DND-41 (cell line): Measurements from ENCODE around the gene EPB41L2.

Experiments used
- ATAC-seq: fragments of 200-7000 bp; cut with Tn5 transposase; 3 replicates; pipeline ENCODE4 v1.9.1; 2021; ENCODE audit warnings: low read depth; ENCODE audit not compliant: insufficient read depth
- DNase-seq: peaks from one replicate; pipeline ENCODE4 v3.0.0-alpha.2; 2020
- H2AFZ ChIP-seq: 2 replicates; pipeline ENCODE4 v1.6.0; 2012; ENCODE audit warnings: low read depth, low read length
- H3K27ac ChIP-seq: 2 replicates; pipeline ENCODE4 v1.5.1; 2012; ENCODE audit warnings: low read length, inconsistent platforms
- H3K27me3 ChIP-seq: fragments of 200-600 bp; sonication (generic); 2 replicates; pipeline ENCODE4 v1.6.0; 2012; ENCODE audit warnings: low read length, mild to moderate bottlenecking, inconsistent platforms; ENCODE audit not compliant: insufficient read depth, poor library complexity
- H3K36me3 ChIP-seq: 2 replicates; pipeline ENCODE4 v1.5.1; 2012; ENCODE audit warnings: low read length, inconsistent platforms; ENCODE audit not compliant: insufficient read depth
- H3K4me1 ChIP-seq: 2 replicates; pipeline ENCODE4 v1.5.1; 2012; ENCODE audit warnings: mild to moderate bottlenecking, low read length; ENCODE audit not compliant: insufficient read depth
- H3K4me2 ChIP-seq: 2 replicates; pipeline ENCODE4 v1.6.0; 2012; ENCODE audit warnings: mild to moderate bottlenecking, moderate library complexity, low read length, inconsistent platforms; ENCODE audit not compliant: insufficient read depth
- H3K4me3 ChIP-seq, 2 experiments: fragments of 200-600 bp in 1 of 2; shearing (Covaris generic) in 1 of 2; 2 replicates each; pipeline ENCODE4 v1.5.1; 2012 to 2016; ENCODE audit warnings: inconsistent platforms in 2 of 2, low read length in 2 of 2, mild to moderate bottlenecking in 2 of 2, low read depth in 1 of 2, moderate library complexity in 1 of 2
- H3K79me2 ChIP-seq: 2 replicates; pipeline ENCODE4 v1.6.0; 2012; ENCODE audit warnings: low read length, inconsistent platforms; ENCODE audit not compliant: insufficient read depth
- H3K9ac ChIP-seq: 2 replicates; pipeline ENCODE4 v1.6.0; 2012; ENCODE audit warnings: low read depth, mild to moderate bottlenecking, inconsistent platforms, low read length, moderate library complexity
- H3K9me3 ChIP-seq: 2 replicates; pipeline ENCODE4 v1.5.1; 2012; ENCODE audit warnings: low read length, moderate library complexity, mild to moderate bottlenecking, inconsistent platforms; ENCODE audit not compliant: insufficient read depth, severe bottlenecking
- H4K20me1 ChIP-seq: 2 replicates; pipeline ENCODE4 v1.6.0; 2012; ENCODE audit warnings: low read length; ENCODE audit not compliant: insufficient read depth
- CTCF ChIP-seq: IDR thresholded peaks from 2 replicates; pipeline ENCODE4 v1.5.1; 2012; ENCODE audit warnings: borderline replicate concordance, low read length, moderate library complexity, mild to moderate bottlenecking; ENCODE audit not compliant: poor library complexity, severe bottlenecking; ENCODE audit errors: extremely low read depth
- EZH2 ChIP-seq: IDR thresholded peaks from 3 replicates; pipeline ENCODE4 v1.6.1; 2012; ENCODE audit warnings: borderline replicate concordance, low read depth, mild to moderate bottlenecking, moderate library complexity, low read length, inconsistent platforms; ENCODE audit not compliant: severe bottlenecking

EPB41L2 gene

GRCh38 chr6:130927305-130927704 is 135.7 kb downstream of the EPB41L2 start:
- Histone ChIP-seq H3K4me1 (no peaks in the 10 kb centered on the region), H3K27me3 (no peaks in the 10 kb centered on the region), H3K36me3 (peaks cover 8% of the 10 kb centered on the region; the same call in 1 of the 2 replicates), H3K4me3 (no peak overlapping the region), H2AFZ (no peak overlapping the region), H4K20me1 (no peaks in the 10 kb centered on the region), H3K79me2 (peaks cover 12% of the 10 kb centered on the region; the same call in 1 of the 2 replicates), H3K27ac (no peak overlapping the region), H3K4me2 (no peak overlapping the region), H3K9ac (no peak overlapping the region), H3K9me3 (peaks cover 3% of the 10 kb centered on the region)
- ATAC-seq (peak; percentile 45; the same call in 1 of the 3 replicates), DNase-seq (no peak)
- no peak for TF ChIP-seq CTCF
- no peak for TF ChIP-seq EZH2

- no peaks in the 10 kb centered on the region for H3K9me3 ChIP-seq
- no peaks in the 10 kb centered on the region for H3K4me1 ChIP-seq
- H2AFZ ChIP-seq: no peak overlapping the region
- H3K36me3 ChIP-seq: peaks cover 8% of the 10 kb centered on the region; the same call in 1 of the 2 replicates
- H4K20me1 ChIP-seq: no peaks in the 10 kb centered on the region
- no peak for ATAC-seq
- H3K27ac ChIP-seq: no peak overlapping the region
- no peak for TF ChIP-seq CTCF
- TF ChIP-seq EZH2: no peak
- no peak for DNase-seq
- H3K27me3 ChIP-seq: no peaks in the 10 kb centered on the region
- H3K4me2 ChIP-seq: no peak overlapping the region
- no peak overlapping the region for H3K9ac ChIP-seq
- H3K4me3 ChIP-seq: no peak overlapping the region
- peaks cover 2% of the 10 kb centered on the region; the same call in 1 of the 2 replicates for H3K79me2 ChIP-seq
Measured at GRCh38 chr6:130923350-130923749, 139.7 kb downstream of the EPB41L2 start.

GRCh38 chr6:130922922-130923321 is 140.1 kb downstream of the EPB41L2 start:
- Histone ChIP-seq H3K36me3 (peaks cover 8% of the 10 kb centered on the region; the same call in 1 of the 2 replicates), H3K27me3 (no peaks in the 10 kb centered on the region), H3K4me2 (no peak overlapping the region), H3K9ac (no peak overlapping the region), H3K4me1 (no peaks in the 10 kb centered on the region), H3K79me2 (no peaks in the 10 kb centered on the region; the same call in 1 of the 2 replicates), H2AFZ (no peak overlapping the region), H3K4me3 (no peak overlapping the region), H4K20me1 (no peaks in the 10 kb centered on the region), H3K9me3 (no peaks in the 10 kb centered on the region), H3K27ac (no peak overlapping the region)
- no peak for TF ChIP-seq EZH2
- no peak for TF ChIP-seq CTCF
- DNase-seq (no peak), ATAC-seq (no peak)

DNA sequence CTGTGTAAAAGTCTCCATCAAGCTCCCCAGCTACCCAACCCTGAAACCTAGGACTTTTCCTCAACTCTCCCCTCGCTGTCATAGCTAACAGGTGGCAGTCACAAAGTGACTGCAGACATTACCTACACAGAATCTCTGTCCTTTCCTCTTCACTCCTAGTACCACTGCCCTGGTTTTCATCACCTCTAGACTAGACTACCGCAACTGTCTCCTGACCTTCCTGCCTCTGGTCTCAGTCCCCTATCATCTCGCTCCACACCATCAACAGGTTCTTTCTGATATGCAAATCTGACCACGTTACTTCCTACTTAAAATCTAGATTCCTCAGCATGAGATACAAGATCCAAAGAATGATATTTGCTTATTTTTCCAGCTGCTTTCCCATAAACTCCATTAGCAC is 142.1 kb downstream of the EPB41L2 start:
- no peak overlapping the region for H3K4me3 ChIP-seq
- DNase-seq (no peak), ATAC-seq (no peak)
- no peak overlapping the region for H3K9ac ChIP-seq
- peaks cover 5% of the 10 kb centered on the region; the same call in 1 of the 2 replicates for H3K36me3 ChIP-seq
- H3K79me2 ChIP-seq: no peaks in the 10 kb centered on the region; the same call in 1 of the 2 replicates
- no peaks in the 10 kb centered on the region for H3K27me3 ChIP-seq
- no peak overlapping the region for H2AFZ ChIP-seq
- H3K9me3 ChIP-seq: no peaks in the 10 kb centered on the region
- no peaks in the 10 kb centered on the region for H4K20me1 ChIP-seq
- H3K4me1 ChIP-seq: no peaks in the 10 kb centered on the region
- TF ChIP-seq CTCF (no peak), EZH2 (no peak)
- no peak overlapping the region for H3K27ac ChIP-seq
- H3K4me2 ChIP-seq: no peak overlapping the region
